ENCODE measurements around the gene CDT1. TPM values are rescaled to one million over a fixed set of nuclear protein-coding genes. Genes with fewer than 3 reads are reported as not detected.

The CDT1 gene
- total RNA-seq, 3 donors from 2014 or later: 2.9 to 20.9 (median 7.6) TPM

DNA sequence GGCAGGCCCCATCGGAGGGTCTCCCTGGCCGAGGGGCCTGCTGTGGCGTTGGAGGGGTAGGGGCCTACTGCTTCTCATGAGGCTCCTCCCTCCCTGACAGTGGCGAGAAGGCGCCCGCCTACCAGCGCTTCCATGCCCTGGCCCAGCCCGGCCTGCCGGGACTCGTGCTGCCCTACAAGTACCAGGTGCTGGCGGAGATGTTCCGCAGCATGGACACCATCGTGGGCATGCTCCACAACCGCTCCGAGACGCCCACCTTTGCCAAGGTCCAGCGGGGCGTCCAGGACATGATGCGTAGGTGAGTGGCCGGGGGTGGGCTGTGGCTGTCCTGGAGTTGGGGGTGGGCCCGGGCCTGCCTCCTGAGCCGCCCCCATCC, 1.7 kb downstream of the CDT1 start:
- H3K4me3 ChIP-seq: no peak overlapping the region
- ATAC-seq: no peak
- H3K36me3 ChIP-seq (ENCODE audit: low read depth): no peaks in the 10 kb centered on the region

DNA sequence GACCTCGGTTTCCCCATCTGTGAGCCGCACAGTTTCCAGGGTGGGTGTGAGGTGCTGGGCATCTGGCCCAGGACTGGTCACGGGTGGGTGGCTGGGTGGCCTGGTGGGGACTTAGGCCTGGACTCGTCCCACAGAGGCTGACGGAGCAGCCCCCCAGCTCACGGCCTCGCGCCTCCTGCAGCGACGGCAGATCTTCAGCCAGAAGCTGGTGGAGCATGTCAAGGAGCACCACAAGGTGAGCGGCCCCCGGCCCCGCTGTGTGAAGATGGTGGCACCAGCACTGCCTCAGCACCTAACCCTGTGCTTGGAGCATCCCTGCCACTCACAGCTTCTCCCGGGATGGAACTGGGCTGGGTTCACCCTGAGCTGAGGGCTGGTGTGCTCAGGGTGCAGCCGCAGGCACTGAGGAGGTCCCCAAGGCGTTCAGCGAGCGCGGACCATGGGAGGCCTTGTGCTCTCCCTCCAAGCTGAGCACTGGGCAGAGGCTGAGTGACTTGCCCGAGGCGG, 2.4 kb downstream of the CDT1 start:
- TF ChIP-seq, protein P1, sequence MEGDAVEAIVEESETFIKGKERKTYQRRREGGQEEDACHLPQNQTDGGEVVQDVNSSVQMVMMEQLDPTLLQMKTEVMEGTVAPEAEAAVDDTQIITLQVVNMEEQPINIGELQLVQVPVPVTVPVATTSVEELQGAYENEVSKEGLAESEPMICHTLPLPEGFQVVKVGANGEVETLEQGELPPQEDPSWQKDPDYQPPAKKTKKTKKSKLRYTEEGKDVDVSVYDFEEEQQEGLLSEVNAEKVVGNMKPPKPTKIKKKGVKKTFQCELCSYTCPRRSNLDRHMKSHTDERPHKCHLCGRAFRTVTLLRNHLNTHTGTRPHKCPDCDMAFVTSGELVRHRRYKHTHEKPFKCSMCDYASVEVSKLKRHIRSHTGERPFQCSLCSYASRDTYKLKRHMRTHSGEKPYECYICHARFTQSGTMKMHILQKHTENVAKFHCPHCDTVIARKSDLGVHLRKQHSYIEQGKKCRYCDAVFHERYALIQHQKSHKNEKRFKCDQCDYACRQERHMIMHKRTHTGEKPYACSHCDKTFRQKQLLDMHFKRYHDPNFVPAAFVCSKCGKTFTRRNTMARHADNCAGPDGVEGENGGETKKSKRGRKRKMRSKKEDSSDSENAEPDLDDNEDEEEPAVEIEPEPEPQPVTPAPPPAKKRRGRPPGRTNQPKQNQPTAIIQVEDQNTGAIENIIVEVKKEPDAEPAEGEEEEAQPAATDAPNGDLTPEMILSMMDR (IDR thresholded peaks at IDR 0.05): no peak
- H3K4me1 ChIP-seq (ENCODE audit: low read depth): peaks cover 28% of the 10 kb centered on the region

More for the DNA sequence above, 1.7 kb downstream of the CDT1 start:
- intact Hi-C loops (cut with DNase I, micrococcal nuclease): no loop called here
- peak in 2 of 3 donors; percentile 46 to 63 for DNase-seq
- TF ChIP-seq, protein P1 (IDR thresholded peaks at IDR 0.05): no peak
- Histone ChIP-seq H3K4me1 (ENCODE audit: low read depth) (peaks cover 22% of the 10 kb centered on the region), H3K9me3 (no peaks in the 10 kb centered on the region)

DNA sequence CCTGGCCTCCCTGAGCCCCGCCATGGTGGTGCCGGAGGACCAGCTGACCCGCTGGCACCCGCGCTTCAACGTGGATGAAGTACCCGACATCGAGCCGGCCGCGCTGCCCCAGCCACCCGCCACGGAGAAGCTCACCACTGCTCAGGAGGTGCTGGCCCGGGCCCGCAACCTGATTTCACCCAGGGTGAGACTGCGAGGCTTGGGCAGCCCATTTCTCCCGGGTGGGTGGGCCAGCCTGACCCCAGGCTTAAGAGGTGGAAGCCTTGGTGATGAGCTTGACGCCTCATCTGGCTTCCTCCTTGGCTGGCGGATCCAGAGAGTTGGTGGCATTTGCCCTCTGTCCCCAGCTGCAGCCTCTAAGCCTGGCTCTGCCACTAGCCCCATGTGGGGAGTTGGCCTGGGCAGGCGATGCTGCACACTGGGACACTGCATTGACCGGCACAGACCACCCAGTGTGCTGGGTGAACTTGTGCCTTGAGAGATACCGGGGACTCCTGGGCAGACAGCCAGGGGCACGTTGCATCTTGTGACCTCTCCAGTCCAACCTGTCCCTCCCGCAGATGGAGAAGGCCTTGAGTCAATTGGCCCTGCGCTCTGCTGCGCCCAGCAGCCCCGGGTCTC, 3.0 kb downstream of the CDT1 start:
- Histone ChIP-seq H3K4me3 (no peak overlapping the region), H3K36me3 (ENCODE audit: low read depth) (no peaks in the 10 kb centered on the region), H3K4me1 (ENCODE audit: low read depth) (peaks cover 31% of the 10 kb centered on the region), H3K9me3 (no peaks in the 10 kb centered on the region)
- ATAC-seq (no peak), DNase-seq (peak in 1 of 3 donors; percentile 62)
- TF ChIP-seq, protein P1 (IDR thresholded peaks at IDR 0.05): no peak
- intact Hi-C loops (cut with DNase I, micrococcal nuclease): no loop called here

More for the DNA sequence above, 2.4 kb downstream of the CDT1 start:
- H3K9me3 ChIP-seq: no peaks in the 10 kb centered on the region
- no peak for ATAC-seq
- H3K4me3 ChIP-seq: no peak overlapping the region
- intact Hi-C loops (cut with DNase I, micrococcal nuclease): no loop called here
- H3K36me3 ChIP-seq (ENCODE audit: low read depth): no peaks in the 10 kb centered on the region
- no peak for DNase-seq

DNA sequence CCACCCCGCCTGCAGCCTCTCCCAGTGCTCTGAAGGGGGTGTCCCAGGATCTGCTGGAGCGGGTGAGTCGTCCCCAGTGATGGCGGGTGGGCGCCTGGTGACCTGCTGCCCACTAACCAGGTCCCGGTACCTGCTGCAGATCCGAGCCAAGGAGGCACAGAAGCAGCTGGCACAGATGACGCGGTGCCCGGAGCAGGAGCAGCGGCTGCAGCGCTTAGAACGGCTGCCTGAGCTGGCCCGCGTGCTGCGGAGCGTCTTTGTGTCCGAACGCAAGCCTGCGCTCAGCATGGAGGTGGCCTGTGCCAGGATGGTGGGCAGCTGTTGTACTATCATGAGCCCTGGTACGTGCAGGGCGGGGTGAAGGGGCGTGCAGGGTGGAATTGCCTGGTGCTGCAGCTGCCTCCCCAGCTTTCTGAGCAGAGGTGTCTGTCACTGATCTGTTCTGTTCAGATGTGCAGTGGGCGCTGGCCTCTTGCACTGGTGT, 3.6 kb downstream of the CDT1 start:
- intact Hi-C loops (cut with DNase I, micrococcal nuclease): no loop called here
- ATAC-seq (no peak), DNase-seq (no peak)
- H3K4me1 ChIP-seq (ENCODE audit: low read depth): peaks cover 30% of the 10 kb centered on the region
- no peaks in the 10 kb centered on the region for H3K9me3 ChIP-seq
- no peak overlapping the region for H3K4me3 ChIP-seq
- TF ChIP-seq, protein P1 (IDR thresholded peaks at IDR 0.05): no peak
- no peaks in the 10 kb centered on the region for H3K36me3 ChIP-seq (ENCODE audit: low read depth)

DNA sequence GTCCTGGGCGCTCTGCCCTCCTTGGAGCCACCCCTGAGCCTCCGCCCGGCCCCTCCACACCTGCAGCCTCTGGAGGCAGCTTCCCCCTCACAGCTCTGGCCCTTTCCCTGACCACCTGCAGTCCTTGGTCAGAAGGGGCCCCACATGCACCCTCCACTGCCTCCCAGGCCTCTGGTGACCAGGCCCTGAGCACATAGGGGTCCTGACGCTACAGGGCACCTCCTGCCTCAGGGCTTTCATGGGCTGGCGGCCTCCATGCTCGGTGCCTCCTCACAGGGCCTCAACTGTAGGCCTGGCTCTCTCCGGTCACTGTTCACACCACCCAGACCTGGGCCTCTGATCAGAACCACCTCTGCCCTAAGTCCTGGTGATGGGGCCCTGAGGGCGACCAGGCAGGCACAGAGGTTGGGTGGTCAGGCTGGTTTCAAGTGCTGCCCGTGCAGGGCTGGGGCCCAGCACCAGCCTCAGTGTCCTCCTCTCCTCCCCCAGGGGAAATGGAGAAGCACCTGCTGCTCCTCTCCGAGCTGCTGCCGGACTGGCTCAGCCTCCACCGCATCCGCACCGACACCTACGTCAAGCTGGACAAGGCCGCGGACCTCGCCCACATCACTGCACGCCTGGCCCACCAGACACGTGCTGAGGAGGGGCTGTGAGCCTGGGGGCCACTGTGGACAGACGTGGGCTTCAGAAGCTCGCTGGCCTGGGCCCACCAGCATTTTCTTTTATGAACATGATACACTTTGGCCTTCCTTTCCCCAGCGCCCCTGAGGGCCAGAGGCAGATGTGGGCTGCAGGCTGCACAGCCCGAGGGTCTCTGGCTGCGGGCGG, 4.3 kb downstream of the CDT1 start:
- Histone ChIP-seq H3K9me3 (no peaks in the 10 kb centered on the region), H3K4me1 (ENCODE audit: low read depth) (peaks cover 31% of the 10 kb centered on the region), H3K36me3 (ENCODE audit: low read depth) (no peaks in the 10 kb centered on the region), H3K4me3 (no peak overlapping the region)
- no peak for DNase-seq
- TF ChIP-seq, protein P1 (IDR thresholded peaks at IDR 0.05): no peak
- ATAC-seq: no peak
- intact Hi-C loops (cut with DNase I, micrococcal nuclease): no loop called here

Measured in mucosa of descending colon (tissue), 3 donors.